Prostate gland (tissue), 2 donors: ENCODE data around the gene GPR158.
"Not testable (repeated sequence)": the region's sequence is repeated elsewhere in the genome, so short reads cannot be mapped to it uniquely, and the experiment has no call there.

ENCODE experiments used
- POLR2A ChIP-seq: fragments of 450-650 bp; IDR thresholded peaks from one replicate; pipeline ENCODE4 v1.6.1; 2016; ENCODE audit warnings: antibody characterized with exemption, mild to moderate bottlenecking
- TF ChIP-seq, protein P1 (sequence below), 4 experiments: fragments of 200-600 bp in 2 of 4; fragments of 450-650 bp in 2 of 4; sonication (generic) in 2 of 4; IDR thresholded peaks; 1 replicate in 3 of 4; 2 replicates in 1 of 4; pipeline ENCODE4 v1.5.1; 2016 to 2019; ENCODE audit warnings: antibody characterized with exemption in 4 of 4, mild to moderate bottlenecking in 2 of 4, moderate library complexity in 2 of 4

DNA sequence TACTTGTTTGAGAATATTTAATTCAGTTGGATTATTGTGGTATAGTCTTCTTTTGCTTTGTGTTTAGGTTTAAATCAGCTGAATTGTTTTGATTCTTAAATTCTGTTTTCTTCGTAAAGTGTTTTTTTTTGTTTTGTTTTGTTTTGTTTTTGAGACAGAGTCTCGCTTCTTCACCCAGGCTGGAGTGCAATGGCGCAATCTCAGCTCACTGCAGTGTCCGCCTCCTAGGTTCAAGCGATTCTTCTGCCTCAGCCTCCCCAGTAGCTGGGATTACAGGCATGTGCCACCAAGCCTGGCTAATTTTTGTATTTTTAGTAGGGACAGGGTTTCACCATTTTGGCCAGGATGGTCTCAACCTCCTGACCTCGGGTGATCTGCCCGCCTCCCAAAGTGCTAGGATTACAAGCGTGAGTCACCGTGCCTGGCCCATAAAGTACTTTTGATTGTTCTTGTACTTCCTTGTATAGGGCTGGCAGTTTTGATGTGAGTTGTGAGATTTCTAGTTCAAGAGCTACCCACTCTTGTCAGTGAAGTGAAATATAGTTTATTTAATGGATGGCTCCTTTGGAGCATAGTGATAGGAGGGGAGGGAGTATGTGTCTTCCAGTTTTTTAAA, 142.9 kb downstream of the GPR158 start:
- TF ChIP-seq, protein P1, sequence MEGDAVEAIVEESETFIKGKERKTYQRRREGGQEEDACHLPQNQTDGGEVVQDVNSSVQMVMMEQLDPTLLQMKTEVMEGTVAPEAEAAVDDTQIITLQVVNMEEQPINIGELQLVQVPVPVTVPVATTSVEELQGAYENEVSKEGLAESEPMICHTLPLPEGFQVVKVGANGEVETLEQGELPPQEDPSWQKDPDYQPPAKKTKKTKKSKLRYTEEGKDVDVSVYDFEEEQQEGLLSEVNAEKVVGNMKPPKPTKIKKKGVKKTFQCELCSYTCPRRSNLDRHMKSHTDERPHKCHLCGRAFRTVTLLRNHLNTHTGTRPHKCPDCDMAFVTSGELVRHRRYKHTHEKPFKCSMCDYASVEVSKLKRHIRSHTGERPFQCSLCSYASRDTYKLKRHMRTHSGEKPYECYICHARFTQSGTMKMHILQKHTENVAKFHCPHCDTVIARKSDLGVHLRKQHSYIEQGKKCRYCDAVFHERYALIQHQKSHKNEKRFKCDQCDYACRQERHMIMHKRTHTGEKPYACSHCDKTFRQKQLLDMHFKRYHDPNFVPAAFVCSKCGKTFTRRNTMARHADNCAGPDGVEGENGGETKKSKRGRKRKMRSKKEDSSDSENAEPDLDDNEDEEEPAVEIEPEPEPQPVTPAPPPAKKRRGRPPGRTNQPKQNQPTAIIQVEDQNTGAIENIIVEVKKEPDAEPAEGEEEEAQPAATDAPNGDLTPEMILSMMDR (IDR thresholded peaks at IDR 0.05) = not testable (repeated sequence)
- TF ChIP-seq POLR2A = not testable (repeated sequence)
